Endothelial cell of umbilical vein (primary cell): ENCODE data around the gene API5. TPM values are rescaled to one million over a fixed set of nuclear protein-coding genes. Genes with fewer than 3 reads are reported as not detected.
A peak's percentile ranks its signal among the peaks of the same experiment; 100 is the strongest.

Experiments used
- BruUV-seq: library from RNA; stranded (reverse); fragments of 400-500 nt; replicated peaks from 2 replicates; lab custom pipeline; 2021; lab: Mats Ljungman, UMichigan
- CTCF ChIA-PET: fragments of 300-600, 350-600 bp; sonication (Branson Sonifier 250); formaldehyde crosslinking; loops from one replicate; lab custom pipeline; 2021; ENCODE audit warnings: antibody characterized with exemption, inconsistent platforms; lab: Charles Lee
- POLR2A ChIA-PET: fragments of 300-600, 350-600 bp; sonication (Branson Sonifier 250); formaldehyde crosslinking; loops from one replicate; lab custom pipeline; 2021; ENCODE audit warnings: antibody characterized with exemption, inconsistent platforms; lab: Charles Lee
- DNase-seq: peaks from one replicate; pipeline ENCODE4 v3.0.0-alpha.2; 2011; ENCODE audit warnings: low read depth, low spot score
- FAIRE-seq: peaks from 2 replicates; lab custom pipeline; 2011; peaks lifted over from hg19 to GRCh38; lab: Jason Lieb, UNC
- H2AFZ ChIP-seq: 2 replicates; pipeline ENCODE4 v1.6.0; 2012; ENCODE audit warnings: low read depth, low read length, control low read depth, inconsistent platforms
- H3K27ac ChIP-seq: 2 replicates; pipeline ENCODE4 v1.5.1; 2011; ENCODE audit warnings: low read depth, mild to moderate bottlenecking, control low read depth, low read length, moderate library complexity; ENCODE audit not compliant: insufficient read depth
- H3K27me3 ChIP-seq, 2 experiments: 2 replicates each; pipeline versions ENCODE4 v1.6.0 to v1.6.1; 2011; ENCODE audit warnings: low read length in 2 of 2, mixed read lengths in 1 of 2; ENCODE audit not compliant: control insufficient read depth in 2 of 2, insufficient read depth in 2 of 2
- H3K36me3 ChIP-seq, 2 experiments: 2 replicates in 1 of 2; 3 replicates in 1 of 2; pipeline ENCODE4 v1.5.1; 2011; ENCODE audit warnings: low read length in 2 of 2, mild to moderate bottlenecking in 1 of 2, moderate library complexity in 1 of 2; ENCODE audit not compliant: control insufficient read depth in 2 of 2, insufficient read depth in 2 of 2; ENCODE audit errors: extremely low read depth in 1 of 2
- H3K4me1 ChIP-seq: 3 replicates; pipeline ENCODE4 v1.5.1; 2011; ENCODE audit warnings: mild to moderate bottlenecking, low read length; ENCODE audit not compliant: control insufficient read depth, insufficient read depth; ENCODE audit errors: extremely low read depth
- H3K4me2 ChIP-seq: 2 replicates; pipeline ENCODE4 v1.6.1; 2011; ENCODE audit warnings: low read length, control low read depth, mixed read lengths; ENCODE audit not compliant: insufficient read depth
- H3K4me3 ChIP-seq, 3 experiments: fragments of 200-600 bp in 1 of 3; sonication (generic), shearing (Covaris generic) in 1 of 3; replicated peaks in 1 of 3; 2 replicates each; pipeline ENCODE4 v1.5.1; 2011 to 2016; ENCODE audit warnings: control low read depth in 3 of 3, low read length in 3 of 3, mild to moderate bottlenecking in 2 of 3, inconsistent platforms in 1 of 3, low read depth in 1 of 3, moderate library complexity in 1 of 3; ENCODE audit not compliant: insufficient read depth in 1 of 3
- H3K79me2 ChIP-seq: 2 replicates; pipeline ENCODE4 v1.6.0; 2012; ENCODE audit warnings: low read length, inconsistent platforms; ENCODE audit not compliant: control insufficient read depth, insufficient read depth
- H3K9ac ChIP-seq: replicated peaks from 2 replicates; pipeline ENCODE3; 2011; ENCODE audit warnings: low read length, control low read depth; ENCODE audit not compliant: insufficient read depth; ENCODE audit errors: extremely low read depth
- H3K9me1 ChIP-seq: replicated peaks from 3 replicates; pipeline ENCODE4 v1.6.0; 2011; ENCODE audit warnings: mild to moderate bottlenecking, low read length; ENCODE audit not compliant: control insufficient read depth, insufficient read depth; ENCODE audit errors: extremely low read depth
- H3K9me3 ChIP-seq: replicated peaks from 2 replicates; pipeline ENCODE4 v1.5.1; 2012; ENCODE audit warnings: low read length, inconsistent platforms; ENCODE audit not compliant: control insufficient read depth, insufficient read depth
- H4K20me1 ChIP-seq: replicated peaks from 2 replicates; pipeline ENCODE3; 2011; ENCODE audit warnings: mild to moderate bottlenecking, low read length; ENCODE audit not compliant: control insufficient read depth, insufficient read depth; ENCODE audit errors: extremely low read depth
- EZH2 ChIP-seq: IDR thresholded peaks from 2 replicates; pipeline ENCODE4 v1.6.1; 2012; ENCODE audit warnings: borderline replicate concordance, low read depth, mild to moderate bottlenecking, moderate library complexity, low read length, inconsistent platforms; ENCODE audit not compliant: severe bottlenecking
- FOS ChIP-seq: IDR thresholded peaks from 2 replicates; pipeline ENCODE4 v1.6.1; 2011; ENCODE audit warnings: mild to moderate bottlenecking, low read length, moderate library complexity, borderline replicate concordance; ENCODE audit not compliant: insufficient read depth
- GATA2 ChIP-seq: IDR thresholded peaks from 2 replicates; pipeline ENCODE4 v1.7.0; 2011; ENCODE audit warnings: low read depth, mild to moderate bottlenecking, moderate library complexity, mixed read lengths, low read length; ENCODE audit not compliant: insufficient read length, insufficient read depth
- JUN ChIP-seq: IDR thresholded peaks from 2 replicates; pipeline ENCODE4 v1.6.1; 2011; ENCODE audit warnings: borderline replicate concordance, low read depth; ENCODE audit not compliant: insufficient read length, insufficient read depth
- MYC ChIP-seq: IDR thresholded peaks from one replicate; pipeline ENCODE4 v1.6.1; 2011; ENCODE audit warnings: mild to moderate bottlenecking, low read depth, low read length
- POLR2A ChIP-seq: IDR thresholded peaks from 2 replicates; pipeline ENCODE4 v1.6.1; 2012; ENCODE audit warnings: low read depth, mild to moderate bottlenecking, control low read depth, low read length
- POLR2AphosphoS5 ChIP-seq: IDR thresholded peaks from 2 replicates; pipeline ENCODE4 v1.6.1; 2012; ENCODE audit warnings: low read depth, mild to moderate bottlenecking, control low read depth, low read length, moderate library complexity; ENCODE audit not compliant: insufficient read depth
- dilution Hi-C: fragments of 300-500 bp; cut with MboI; formaldehyde crosslinking; loops from one replicate; pipeline ENCODE4 v1.15.0; 2019; ENCODE audit warnings: low sequenced_read_pairs; ENCODE audit not compliant: extremely low pct_ligation_motif_present
- intact Hi-C: fragments of 100-400 bp; cut with micrococcal nuclease; formaldehyde crosslinking; loops from one replicate; pipeline ENCODE4 v1.10.0; 2022
- polyA plus RNA-seq, 4 experiments: library from polyadenylated mRNA; depleted of rRNA in 3 of 4; stranded (reverse) in 3 of 4; unstranded in 1 of 4; fragments of >200 nt; gene quantifications; 2 replicates each; pipeline versions ENCODE4 v1.2.1 to v1.2.3, GENCODE V29; 2011 to 2012; ENCODE audit warnings: missing spikeins in 1 of 4
- total RNA-seq: library from RNA; stranded (reverse); gene quantifications from 2 replicates; pipeline ENCODE4 v1.2.3, GENCODE V29; 2021
- TF ChIP-seq, protein P1 (sequence below), 2 donors: IDR thresholded peaks; 1 replicate in 1 of 2; 2 replicates in 1 of 2; pipeline ENCODE4 v1.5.1; 2011; ENCODE audit warnings: low read length in 2 of 2, mild to moderate bottlenecking in 2 of 2, moderate library complexity in 2 of 2, control low read depth in 1 of 2, inconsistent platforms in 1 of 2, low read depth in 1 of 2; ENCODE audit not compliant: insufficient read depth in 1 of 2; ENCODE audit errors: extremely low read depth in 1 of 2
- TF ChIP-seq, protein P2 (sequence below): IDR thresholded peaks from 2 replicates; pipeline ENCODE4 v1.6.1; 2011; ENCODE audit not compliant: insufficient read depth, insufficient read length

Gene API5
- total and polyA plus RNA-seq, 2 donors (not counting 3 experiments of a cell fraction or from before 2014, with no cell fraction given), result 26.5 to 103 TPM

DNA sequence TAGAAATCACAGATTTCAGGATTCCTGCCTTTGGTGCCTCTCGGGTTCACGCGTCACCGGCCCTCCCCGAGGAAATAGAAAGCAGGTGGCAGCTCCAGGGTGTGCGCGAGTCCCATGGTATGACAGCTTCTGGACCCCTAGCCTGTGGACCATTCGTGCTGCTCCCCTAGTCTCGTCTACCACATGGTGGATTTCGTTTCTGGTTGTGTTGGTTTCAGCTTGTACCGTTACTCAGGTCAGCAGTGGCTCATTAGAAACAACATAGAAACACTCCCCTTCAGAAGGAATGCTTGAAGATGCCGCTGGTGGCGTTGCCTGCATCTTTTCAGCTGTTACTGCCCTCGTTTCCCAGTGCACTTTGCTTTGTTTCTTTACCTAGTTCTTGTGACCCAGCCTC lies 47.6 kb downstream of the API5 start:
- Histone ChIP-seq H3K9me1 (no peaks in the 10 kb centered on the region), H3K9me3 (no peaks in the 10 kb centered on the region), H4K20me1 (no peaks in the 10 kb centered on the region), H3K4me2 (peak overlapping the region; percentile 96), H3K36me3 (no peaks in the 10 kb centered on the region), H3K79me2 (peaks cover 52% of the 10 kb centered on the region), H3K9ac (peak overlapping the region; percentile 91), H2AFZ (peak overlapping the region; percentile 87), H3K27ac (peak overlapping the region; percentile 66), H3K27me3 (no peaks in the 10 kb centered on the region), H3K4me3 (peak overlapping the region; percentile 57 to 74 (median 62)), H3K4me1 (peaks cover 17% of the 10 kb centered on the region)
- DNase-seq (peak; percentile 58), FAIRE-seq (peak; percentile 73)
- ChIA-PET CTCF (interaction anchor here (1.3 to 1.9 kb wide), 3 partner anchors 18 to 60 kb away, joined by 3 to 18 read pairs (median 13); partner anchors contain the start of gene API5), POLR2A (interaction anchor here (1.3 to 1.8 kb wide), 3 partner anchors 11 to 47 kb away, joined by 4 to 13 read pairs (median 4); partner anchors contain the start of gene API5)
- BruUV-seq, result TSS peak; percentile 34
- TF ChIP-seq, protein P1, sequence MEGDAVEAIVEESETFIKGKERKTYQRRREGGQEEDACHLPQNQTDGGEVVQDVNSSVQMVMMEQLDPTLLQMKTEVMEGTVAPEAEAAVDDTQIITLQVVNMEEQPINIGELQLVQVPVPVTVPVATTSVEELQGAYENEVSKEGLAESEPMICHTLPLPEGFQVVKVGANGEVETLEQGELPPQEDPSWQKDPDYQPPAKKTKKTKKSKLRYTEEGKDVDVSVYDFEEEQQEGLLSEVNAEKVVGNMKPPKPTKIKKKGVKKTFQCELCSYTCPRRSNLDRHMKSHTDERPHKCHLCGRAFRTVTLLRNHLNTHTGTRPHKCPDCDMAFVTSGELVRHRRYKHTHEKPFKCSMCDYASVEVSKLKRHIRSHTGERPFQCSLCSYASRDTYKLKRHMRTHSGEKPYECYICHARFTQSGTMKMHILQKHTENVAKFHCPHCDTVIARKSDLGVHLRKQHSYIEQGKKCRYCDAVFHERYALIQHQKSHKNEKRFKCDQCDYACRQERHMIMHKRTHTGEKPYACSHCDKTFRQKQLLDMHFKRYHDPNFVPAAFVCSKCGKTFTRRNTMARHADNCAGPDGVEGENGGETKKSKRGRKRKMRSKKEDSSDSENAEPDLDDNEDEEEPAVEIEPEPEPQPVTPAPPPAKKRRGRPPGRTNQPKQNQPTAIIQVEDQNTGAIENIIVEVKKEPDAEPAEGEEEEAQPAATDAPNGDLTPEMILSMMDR (IDR thresholded peaks at IDR 0.05; ENCODE audit: extremely low read depth in 1 of 2, insufficient read depth in 1 of 2, low read depth in 1 of 2, low read length in 2 of 2), result no peak
- TF ChIP-seq POLR2A, result no peak
- TF ChIP-seq MYC, result no peak
- TF ChIP-seq JUN, result no peak
- no peak for TF ChIP-seq POLR2AphosphoS5
- TF ChIP-seq FOS, result no peak
- TF ChIP-seq EZH2, result no peak
- TF ChIP-seq GATA2, result no peak
- TF ChIP-seq, protein P2, sequence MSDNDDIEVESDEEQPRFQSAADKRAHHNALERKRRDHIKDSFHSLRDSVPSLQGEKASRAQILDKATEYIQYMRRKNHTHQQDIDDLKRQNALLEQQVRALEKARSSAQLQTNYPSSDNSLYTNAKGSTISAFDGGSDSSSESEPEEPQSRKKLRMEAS, result no peak
- intact Hi-C loops, result loop anchor here (2.0 kb wide), 2 partner anchors 47 to 59 kb away; no protein-coding TSS in a partner anchor
- dilution Hi-C loops, result no loop called here
